ENCODE measurements around the gene BPIFB4.
"Not testable (repeated sequence)": the region's sequence is repeated elsewhere in the genome, so short reads cannot be mapped to it uniquely, and the experiment has no call there.

Gene BPIFB4

GRCh38 chr20:33084722-33085121, 5.3 kb downstream of the BPIFB4 start:
- in situ Hi-C loops (cut with MboI; ENCODE audit: low sequenced_read_pairs): no loop called here

GRCh38 chr20:33086052-33086722, 6.7 kb downstream of the BPIFB4 start:
- in situ Hi-C loops (cut with MboI; ENCODE audit: low sequenced_read_pairs): no loop called here

GRCh38 chr20:33091147-33091546, 11.7 kb downstream of the BPIFB4 start:
- in situ Hi-C loops (cut with MboI; ENCODE audit: low sequenced_read_pairs): no loop called here

GRCh38 chr20:33091693-33092092, 12.2 kb downstream of the BPIFB4 start:
- in situ Hi-C loops (cut with MboI; ENCODE audit: low sequenced_read_pairs): no loop called here

GRCh38 chr20:33092361-33092760, 12.9 kb downstream of the BPIFB4 start:
- in situ Hi-C loops (cut with MboI; ENCODE audit: low sequenced_read_pairs): no loop called here

GRCh38 chr20:33093074-33093473, 13.6 kb downstream of the BPIFB4 start:
- in situ Hi-C loops (cut with MboI; ENCODE audit: low sequenced_read_pairs): no loop called here

GRCh38 chr20:33093582-33093981, 14.1 kb downstream of the BPIFB4 start:
- in situ Hi-C loops (cut with MboI; ENCODE audit: low sequenced_read_pairs): no loop called here

- in situ Hi-C loops (cut with MboI; ENCODE audit: low sequenced_read_pairs): no loop called here
Measured at GRCh38 chr20:33095249-33095648, 15.8 kb downstream of the BPIFB4 start.

- in situ Hi-C loops (cut with MboI; ENCODE audit: low sequenced_read_pairs): not testable (repeated sequence)
Measured at GRCh38 chr20:33095902-33096584, 16.6 kb downstream of the BPIFB4 start.

GRCh38 chr20:33097001-33097400, 17.6 kb downstream of the BPIFB4 start:
- in situ Hi-C loops (cut with MboI; ENCODE audit: low sequenced_read_pairs): no loop called here

GRCh38 chr20:33099843-33100538, 20.5 kb downstream of the BPIFB4 start:
- in situ Hi-C loops (cut with MboI; ENCODE audit: low sequenced_read_pairs): no loop called here

- in situ Hi-C loops (cut with MboI; ENCODE audit: low sequenced_read_pairs): no loop called here
Measured at GRCh38 chr20:33103556-33103955, 24.1 kb downstream of the BPIFB4 start.

- in situ Hi-C loops (cut with MboI; ENCODE audit: low sequenced_read_pairs): no loop called here
Measured at GRCh38 chr20:33104336-33104735, 24.9 kb downstream of the BPIFB4 start.

GRCh38 chr20:33105316-33105924, 26.0 kb downstream of the BPIFB4 start:
- in situ Hi-C loops (cut with MboI; ENCODE audit: low sequenced_read_pairs): no loop called here

GRCh38 chr20:33106058-33106620, 26.7 kb downstream of the BPIFB4 start:
- in situ Hi-C loops (cut with MboI; ENCODE audit: low sequenced_read_pairs): not testable (repeated sequence)

GRCh38 chr20:33108661-33109060, 29.2 kb downstream of the BPIFB4 start:
- in situ Hi-C loops (cut with MboI; ENCODE audit: low sequenced_read_pairs): no loop called here

- in situ Hi-C loops (cut with MboI; ENCODE audit: low sequenced_read_pairs): no loop called here
Measured at GRCh38 chr20:33110147-33110825, 30.8 kb downstream of the BPIFB4 start.

GRCh38 chr20:33111306-33111705, 31.9 kb downstream of the BPIFB4 start:
- in situ Hi-C loops (cut with MboI; ENCODE audit: low sequenced_read_pairs): no loop called here

GRCh38 chr20:33112547-33113386, 33.3 kb downstream of the BPIFB4 start:
- in situ Hi-C loops (cut with MboI; ENCODE audit: low sequenced_read_pairs): no loop called here

GRCh38 chr20:33113387-33113908, 34.0 kb downstream of the BPIFB4 start:
- in situ Hi-C loops (cut with MboI; ENCODE audit: low sequenced_read_pairs): no loop called here

Measured in HL-60/S4 treated with retinoic acid at 250 ng/mL for 4 days and 3 days (cell line).